ENCODE measurements around the gene HSF2BP. TPM values are rescaled to one million over a fixed set of nuclear protein-coding genes. Genes with fewer than 3 reads are reported as not detected.

HSF2BP gene
- total RNA-seq, 1 experiment from 2014 or later: 1.5 TPM

DNA sequence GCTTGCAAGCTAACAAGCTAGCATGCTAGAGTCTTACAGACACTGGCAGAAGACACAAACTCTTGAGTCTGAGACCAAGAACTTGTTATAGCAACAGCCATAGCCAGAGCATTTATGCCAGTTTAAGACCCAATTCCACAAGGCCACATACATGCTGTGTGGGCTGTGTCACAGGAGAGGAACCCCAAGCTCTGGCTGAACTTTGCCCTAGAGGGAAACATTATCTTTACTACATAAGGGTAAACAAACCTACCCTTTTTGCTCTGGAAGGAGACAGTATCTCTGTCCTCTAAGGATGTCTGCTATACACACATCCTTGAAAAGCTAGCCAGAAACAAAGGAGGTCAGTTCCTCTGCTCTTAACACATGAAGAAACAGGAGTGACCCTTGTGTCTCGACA is 70.3 kb downstream of the HSF2BP start:
- peaks cover 11% of the 10 kb centered on the region in 2 experiments for H3K4me1 Mint-ChIP-seq
- H3K23ac ChIP-seq (ENCODE audit: insufficient read length, low read depth, low read length): no peak overlapping the region

More for the DNA sequence above, 70.3 kb downstream of the HSF2BP start:
- Histone ChIP-seq H3K9ac (ENCODE audit: extremely low read depth, insufficient read length, low read length) (no peak overlapping the region), H3K18ac (ENCODE audit: insufficient read length, low read depth, low read length) (no peak overlapping the region), H4K20me1 (ENCODE audit: control insufficient read depth, insufficient read depth, insufficient read length) (no peaks in the 10 kb centered on the region), H3K4me1 (ENCODE audit: insufficient read depth, low read length) (no peaks in the 10 kb centered on the region; the same call in 1 of the 2 replicates), H3K23me2 (ENCODE audit: insufficient read length, low read depth, low read length, poor library complexity, severe bottlenecking) (no peaks in the 10 kb centered on the region), H2AK5ac (ENCODE audit: insufficient read length, low read length) (no peak overlapping the region), H3K4me2 (ENCODE audit: insufficient read depth, insufficient read length, low read length) (no peak overlapping the region), H3K27me3 (ENCODE audit: insufficient read depth, low read length) (no peaks in the 10 kb centered on the region), H3K4ac (ENCODE audit: low read depth, low read length) (no peak overlapping the region), H2BK15ac (ENCODE audit: low read depth, low read length) (no peak overlapping the region), H2BK12ac (ENCODE audit: insufficient read length, low read depth, low read length) (no peak overlapping the region), H3K9me3 (ENCODE audit: control insufficient read depth, low read depth, low read length) (no peaks in the 10 kb centered on the region), H3K79me2 (ENCODE audit: insufficient read depth, low read length) (no peaks in the 10 kb centered on the region), H3K14ac (ENCODE audit: insufficient read depth, low read length) (no peak overlapping the region), H4K8ac (replicated peaks; ENCODE audit: insufficient read length, low read depth, low read length) (no peak overlapping the region), H2BK5ac (ENCODE audit: insufficient read length, low read length) (no peak overlapping the region), H4K5ac (ENCODE audit: insufficient read length, low read depth, low read length) (no peak overlapping the region), H2BK20ac (ENCODE audit: low read depth, low read length, poor library complexity, severe bottlenecking) (no peak overlapping the region), H3K79me1 (ENCODE audit: insufficient read depth, low read depth, low read length, poor library complexity, severe bottlenecking) (no peaks in the 10 kb centered on the region), H4K91ac (ENCODE audit: insufficient read length, low read depth, low read length) (no peak overlapping the region), H3K56ac (ENCODE audit: insufficient read length, low read depth, low read length) (no peak overlapping the region), H2BK120ac (ENCODE audit: low read depth, low read length, poor library complexity, severe bottlenecking) (no peak overlapping the region), H2AFZ (ENCODE audit: low read length) (no peak overlapping the region), H3T11ph (ENCODE audit: low read length) (no peak overlapping the region), H3K27ac (ENCODE audit: insufficient read length, low read depth, low read length) (no peak overlapping the region)
- no peaks in the 10 kb centered on the region for H3K9me3 Mint-ChIP-seq
- H3K27ac Mint-ChIP-seq: no peak overlapping the region
- H3K36me3 Mint-ChIP-seq (ENCODE audit: insufficient read depth in 1 of 3, low read depth in 3 of 3): no peaks in the 10 kb centered on the region
- no CpG with 5 or more reads among the region's 1 CpG for WGBS (ENCODE audit: extremely low coverage, insufficient read length, low lambda C conversion rate)
- no peak for DNase-seq
- no peak for TF ChIP-seq CTCF (conservative IDR thresholded peaks at IDR 0.05)
- no peaks in the 10 kb centered on the region; the same call in 1 of the 2 replicates for H3K27me3 Mint-ChIP-seq (ENCODE audit: low read depth)
- no peak overlapping the region for H3K4me3 Mint-ChIP-seq
